GM18508 (cell line): ENCODE results near the gene MYL11.

Source experiments
- ATAC-seq: cut with Tn5 transposase; IDR thresholded peaks from one replicate; pipeline ENCODE4 v1.9.1; 2021; ENCODE audit warnings: moderate number of reproducible peaks; ENCODE audit not compliant: insufficient read depth, unreplicated experiment

MYL11 gene

DNA sequence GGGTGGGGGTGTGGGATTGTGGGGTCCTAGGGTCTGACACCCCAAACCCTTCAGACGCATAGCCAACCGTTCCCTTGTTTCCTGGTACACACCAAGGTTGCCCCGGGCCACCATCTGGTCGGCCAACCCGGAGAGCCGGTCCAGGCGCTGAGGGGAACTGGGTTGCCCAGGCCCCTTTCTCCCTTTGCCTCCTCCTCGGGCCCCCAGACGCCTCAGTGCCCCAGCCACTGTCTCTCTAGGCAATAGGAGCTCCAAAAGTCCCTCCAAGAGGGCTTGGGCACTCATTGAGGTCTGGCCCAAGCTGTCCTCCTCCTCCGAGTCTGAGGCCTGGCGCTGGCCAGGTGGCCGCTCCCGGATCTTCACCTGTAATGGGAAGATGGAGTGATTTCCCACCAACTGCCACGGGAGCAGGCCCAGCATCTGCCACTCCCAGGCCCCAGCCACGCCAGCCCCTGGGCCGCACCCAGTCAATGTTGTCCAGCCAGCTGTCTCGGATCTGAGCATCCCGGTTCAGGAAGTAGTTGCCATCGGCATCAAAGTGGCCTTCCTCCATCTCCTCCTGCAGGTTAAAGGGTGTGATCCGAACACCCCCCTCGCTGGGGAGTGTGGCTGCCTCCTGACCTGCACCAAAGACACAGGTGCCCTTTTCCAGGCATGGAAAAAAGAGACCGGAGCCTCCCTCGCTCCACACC lies 21.0 kb upstream of the MYL11 start:
- ATAC-seq, result no peak

- ATAC-seq, result no peak
These were observed 20.0 kb upstream of the MYL11 start for GRCh38 chr16:30354423-30355143.

DNA sequence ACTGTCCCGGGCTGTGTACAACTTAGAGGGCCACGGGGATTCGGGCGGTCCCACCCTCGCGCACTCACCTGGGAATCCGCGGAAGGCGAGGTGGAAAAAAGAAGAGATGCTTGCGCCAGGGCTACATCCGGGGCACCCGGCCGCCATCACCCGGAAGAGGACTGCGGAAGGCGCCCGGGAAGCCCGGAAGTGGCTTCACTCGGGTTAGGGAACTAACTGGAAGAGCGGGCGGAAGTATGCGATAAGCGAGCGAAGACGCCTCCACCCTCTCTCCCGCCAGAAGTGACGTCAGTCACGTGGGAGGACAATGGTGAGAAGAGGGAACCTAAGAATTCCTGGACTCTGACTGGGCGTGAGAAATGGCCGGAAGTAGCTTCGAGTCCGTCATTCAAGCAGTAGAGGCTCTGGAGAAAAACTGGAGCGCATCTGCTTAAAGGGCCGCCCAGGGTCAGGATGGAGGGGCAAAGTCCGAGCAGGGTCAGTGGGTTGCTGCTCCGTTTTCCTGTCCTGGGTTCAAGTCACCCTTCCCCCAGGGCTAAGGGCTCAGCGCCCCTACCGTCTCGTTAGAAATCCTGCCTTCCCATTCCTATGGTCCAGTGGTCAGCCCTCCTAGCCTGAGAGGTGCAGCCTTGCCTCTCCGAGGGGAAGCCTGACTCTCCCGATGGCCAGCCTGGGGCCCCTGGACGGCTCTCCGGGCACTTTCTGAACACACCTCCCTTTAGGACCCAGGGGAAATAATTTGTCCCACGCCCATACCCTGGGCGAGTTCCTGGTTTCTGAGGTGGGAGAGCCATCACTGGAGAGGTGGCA lies 19.3 kb upstream of the MYL11 start, which contains the start of gene CD2BP2:
Gene CD2BP2 (minus strand): TSS at position 165 of the 810 bp plus-strand sequence. CDS start 627 bp downstream, outside the sequence.
- no peak for ATAC-seq

GRCh38 chr16:30355954-30356308 lies 18.7 kb upstream of the MYL11 start:
- ATAC-seq, result no peak

DNA sequence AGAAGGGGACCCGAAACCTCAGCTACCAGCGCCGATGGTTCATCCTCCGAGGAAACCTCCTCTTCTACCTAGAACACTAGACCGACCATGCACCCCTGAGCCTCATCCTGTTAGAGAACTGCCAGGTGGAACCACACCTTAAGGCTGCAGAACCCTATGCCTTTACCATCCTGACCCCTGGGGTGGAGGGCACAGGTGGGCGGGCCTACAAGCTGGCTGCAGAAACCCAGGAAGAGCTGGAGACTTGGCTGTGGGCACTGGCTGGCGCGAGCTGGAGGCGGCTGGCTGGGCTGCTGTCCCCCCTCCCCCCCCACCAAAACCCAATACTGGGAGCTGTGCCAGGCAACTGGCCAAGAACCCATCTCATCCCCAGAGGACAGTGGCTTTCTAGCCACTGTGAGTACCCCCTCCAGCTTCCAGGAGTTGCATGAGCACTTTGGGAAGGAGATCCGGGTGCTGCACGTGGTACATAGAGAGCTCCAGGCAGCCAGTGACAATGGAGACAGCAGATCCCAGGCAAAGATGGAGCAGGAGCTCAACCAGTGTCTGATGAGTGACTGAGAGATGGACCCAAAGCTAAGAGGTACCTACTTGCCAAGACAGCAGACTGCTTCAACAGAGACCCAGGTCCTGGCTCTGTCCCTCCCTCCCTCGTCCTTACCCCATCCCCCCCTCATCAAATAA lies 18.1 kb upstream of the MYL11 start:
- no peak for ATAC-seq

DNA sequence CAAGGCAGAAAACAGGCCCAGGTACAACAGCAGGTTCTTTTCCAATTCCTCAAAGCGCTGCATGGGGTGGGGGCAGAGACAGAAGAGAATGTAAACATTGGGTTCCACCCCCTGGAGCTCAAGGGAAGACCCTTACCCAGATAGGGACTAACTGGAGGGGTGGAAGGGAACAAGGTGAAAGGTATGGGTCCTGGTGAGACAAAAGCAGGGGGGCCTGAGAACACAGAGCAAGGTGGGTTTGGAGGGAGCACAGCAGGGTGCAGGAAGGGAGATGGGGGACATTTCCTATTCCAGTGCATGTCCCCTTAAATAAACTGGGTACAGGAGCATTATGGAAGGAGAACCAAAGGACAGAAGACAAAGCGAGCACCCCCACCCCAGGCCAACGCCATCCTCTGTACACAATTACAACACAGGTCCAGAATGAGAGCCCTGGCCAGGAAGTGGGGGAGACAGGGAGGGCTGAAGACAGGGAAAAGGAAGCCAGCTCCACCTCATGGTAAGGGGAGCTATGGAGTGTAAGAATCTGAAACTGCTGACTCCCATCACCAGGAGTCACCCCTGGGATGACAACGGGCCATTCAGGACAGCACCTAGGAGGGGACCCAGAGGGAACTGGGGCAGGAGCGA lies 17.4 kb upstream of the MYL11 start:
- ATAC-seq, result no peak

DNA sequence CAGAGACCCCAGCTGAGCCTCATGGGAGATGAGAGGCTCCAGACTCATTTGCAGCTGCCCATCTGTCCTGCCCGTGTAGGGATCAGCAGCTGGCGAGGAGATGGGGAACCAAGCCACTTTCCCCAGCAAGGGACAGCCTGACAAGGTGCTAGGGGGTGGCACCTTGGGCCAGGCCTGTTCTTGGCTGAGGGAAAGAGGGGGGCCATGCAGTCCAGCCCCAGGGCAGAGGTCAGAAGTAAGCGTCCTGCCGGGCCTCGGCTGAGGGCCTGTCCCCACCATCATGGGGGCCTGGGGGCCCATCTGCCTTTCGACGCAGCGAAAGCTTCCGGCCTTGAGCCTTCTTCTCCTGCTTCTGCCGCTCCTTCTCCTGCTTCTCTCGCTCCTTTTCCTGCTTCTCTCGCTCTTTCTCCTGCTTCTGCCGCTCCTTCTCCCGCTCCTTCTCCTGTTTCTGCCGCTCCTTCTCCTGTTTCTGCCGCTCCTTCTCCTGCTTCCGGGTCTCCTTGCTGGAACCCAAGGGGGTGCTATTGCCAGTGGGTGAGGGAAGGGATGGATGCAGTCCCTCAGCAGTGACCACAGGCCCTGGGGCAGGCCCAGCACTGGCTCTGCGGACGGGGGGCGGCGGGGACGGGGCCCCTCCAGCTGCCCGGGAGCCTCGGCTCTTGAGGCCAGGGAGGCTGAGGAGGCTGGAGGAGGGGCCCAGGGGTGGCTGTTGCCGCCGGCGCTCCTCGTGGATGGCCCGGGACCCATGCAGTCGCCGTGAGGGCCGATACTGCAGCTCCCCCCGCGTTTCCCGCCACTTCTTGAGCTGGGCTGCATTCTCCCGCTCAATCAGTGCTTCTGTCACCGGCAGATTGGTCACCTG lies 16.7 kb upstream of the MYL11 start:
- no peak for ATAC-seq

DNA sequence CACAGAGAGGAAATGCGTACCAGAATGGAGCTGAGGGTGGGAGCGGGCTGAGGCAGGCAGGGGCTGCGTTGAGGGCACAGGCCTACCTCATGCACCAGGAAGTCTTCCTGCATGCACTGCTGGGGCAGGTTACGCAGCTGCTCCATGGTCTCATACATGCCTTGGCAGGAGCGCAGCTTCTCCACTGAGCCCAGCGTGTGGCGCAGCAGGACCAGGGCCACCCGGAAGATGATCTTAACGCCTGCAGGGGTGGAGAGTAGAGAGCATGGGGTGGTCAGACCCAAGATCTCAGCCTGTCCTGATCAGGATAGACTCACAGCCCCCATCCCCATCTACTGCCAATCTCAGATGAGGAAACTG lies 16.0 kb upstream of the MYL11 start:
- ATAC-seq, result no peak

GRCh38 chr16:30358990-30359870 lies 15.4 kb upstream of the MYL11 start:
- ATAC-seq, result no peak

- no peak for ATAC-seq
These were observed 14.8 kb upstream of the MYL11 start for GRCh38 chr16:30359871-30360170.

- no peak for ATAC-seq
These were observed 13.4 kb upstream of the MYL11 start for GRCh38 chr16:30361180-30361579.

- no peak for ATAC-seq
These were observed 9.4 kb upstream of the MYL11 start for GRCh38 chr16:30365200-30365599.

- ATAC-seq, result no peak
These were observed 8.1 kb upstream of the MYL11 start for GRCh38 chr16:30366511-30366910.

DNA sequence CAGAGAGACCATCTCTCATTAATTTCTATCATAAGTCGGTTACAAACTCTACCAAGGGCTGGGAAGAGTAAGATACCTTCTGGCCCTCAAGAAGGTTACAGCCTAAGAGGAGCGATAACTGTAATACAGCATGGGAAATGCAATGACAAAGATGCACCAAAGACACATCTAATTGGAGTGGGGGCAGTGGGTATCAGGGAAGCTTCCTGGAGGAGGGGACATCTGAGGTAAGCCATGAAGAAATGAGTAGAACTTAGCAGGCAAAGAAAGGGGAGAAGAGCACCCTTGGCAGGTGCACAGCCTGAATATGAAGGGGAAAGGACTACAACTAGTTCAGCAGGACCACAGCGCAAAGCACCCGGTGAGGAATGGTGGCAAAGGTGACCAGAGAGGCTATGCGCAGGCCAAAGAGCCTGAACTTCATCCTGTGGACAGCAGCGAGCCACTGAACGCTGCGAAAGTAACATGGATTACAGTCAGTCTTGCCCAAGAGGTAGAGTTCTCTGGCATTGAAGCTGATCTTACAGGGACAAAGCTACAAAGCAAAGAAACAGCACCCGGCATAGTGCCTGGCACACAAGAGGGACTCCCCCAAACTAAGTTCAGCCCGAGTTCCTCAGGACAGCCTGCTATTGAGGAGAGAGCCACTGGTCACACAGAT lies 7.1 kb upstream of the MYL11 start:
- ATAC-seq, result no peak

GRCh38 chr16:30368122-30368791 lies 6.3 kb upstream of the MYL11 start:
- ATAC-seq, result no peak

DNA sequence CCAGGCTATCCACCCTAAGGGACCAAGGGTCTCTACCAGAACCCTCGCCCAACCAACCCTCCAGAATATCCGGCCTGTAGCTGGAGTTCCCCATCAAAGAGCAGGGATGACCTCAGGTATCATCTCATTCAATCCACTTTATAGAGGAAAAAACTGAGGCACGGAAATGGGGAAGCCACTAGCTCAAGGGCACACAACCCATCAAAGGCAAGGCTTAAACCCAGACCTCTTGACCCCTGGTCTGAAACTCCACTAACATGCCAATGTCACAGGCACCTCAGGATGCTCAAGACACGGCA lies 5.9 kb upstream of the MYL11 start:
- ATAC-seq, result no peak

- ATAC-seq, result no peak
These were observed 5.3 kb upstream of the MYL11 start for GRCh38 chr16:30369091-30369937.
